AG04449 (cell line): ENCODE data around the gene GPHA2.

Source experiments
- CTCF ChIA-PET: fragments of 350-600 bp; formaldehyde crosslinking; extraction: SDS; loops from one replicate; lab custom pipeline; 2021; ENCODE audit warnings: antibody characterized with exemption; lab: Yijun Ruan, JAX
- POLR2A ChIA-PET: fragments of 400-600, 350-600 bp; formaldehyde crosslinking; extraction: SDS; loops from one replicate; lab custom pipeline; 2020; ENCODE audit warnings: antibody characterized with exemption, inconsistent platforms; lab: Yijun Ruan, JAX
- DNase-seq: peaks from one replicate; pipeline ENCODE4 v3.0.0-alpha.2; 2010; ENCODE audit warnings: low read depth, low spot score
- H3K4me3 ChIP-seq: 2 replicates; pipeline ENCODE4 v1.5.1; 2011; ENCODE audit warnings: low read depth, mild to moderate bottlenecking, control low read depth, low read length
- CTCF ChIP-seq: IDR thresholded peaks from one replicate; pipeline ENCODE4 v1.5.1; 2011; ENCODE audit warnings: mild to moderate bottlenecking, moderate library complexity, low read length, control low read depth, inconsistent platforms; ENCODE audit not compliant: insufficient read depth; ENCODE audit errors: missing control alignments

Gene GPHA2

GRCh38 chr11:64926689-64927088 lies 9.0 kb downstream of the GPHA2 start:
- no peak overlapping the region for H3K4me3 ChIP-seq
- ChIA-PET POLR2A (interaction anchor here (0.6 to 1.2 kb wide), 2 partner anchors 9 to 123 kb away, joined by 3 read pairs; partner anchors contain the start of gene GPHA2), CTCF (interaction anchor here (0.6 to 2.4 kb wide), 8 partner anchors 9 to 88 kb away, joined by 3 to 8 read pairs (median 4); partner anchors contain the start of genes ARL2 and GPHA2)
- TF ChIP-seq CTCF = no peak
- DNase-seq = no peak

- peak overlapping the region; percentile 81 for H3K4me3 ChIP-seq
- no peak for TF ChIP-seq CTCF
- POLR2A ChIA-PET = interaction anchor here (1.5 kb wide), 1 partner anchor 10 kb away, joined by 8 read pairs; the partner anchor contains the start of gene GPHA2
- CTCF ChIA-PET = interaction anchor here (0.6 to 2.4 kb wide), 9 partner anchors 8 to 404 kb away, joined by 3 to 8 read pairs (median 3); partner anchors contain the start of genes ARL2 and GPHA2
- DNase-seq = no peak
These were observed 9.9 kb downstream of the GPHA2 start for GRCh38 chr11:64925536-64926436.

GRCh38 chr11:64924910-64925284 lies 10.8 kb downstream of the GPHA2 start:
- ChIA-PET CTCF (interaction anchor here (0.6 to 1.7 kb wide), 9 partner anchors 8 to 194 kb away, joined by 3 to 5 read pairs (median 3); partner anchors contain the start of gene GPHA2), POLR2A (interaction anchor here (0.5 to 1.5 kb wide), 5 partner anchors 9 to 117 kb away, joined by 3 to 8 read pairs (median 4); partner anchors contain the start of gene GPHA2)
- no peak for TF ChIP-seq CTCF
- DNase-seq = no peak
- H3K4me3 ChIP-seq = peak overlapping the region; percentile 81

- H3K4me3 ChIP-seq = peak within 1 kb of the TSS; percentile 81
- peak; percentile 72 for DNase-seq
- ChIA-PET CTCF (interaction anchor here (0.6 to 2.4 kb wide), 10 partner anchors 9 to 194 kb away, joined by 3 to 7 read pairs (median 4); no protein-coding TSS in a partner anchor), POLR2A (interaction anchor here (0.5 to 1.5 kb wide), 7 partner anchors 9 to 518 kb away, joined by 3 to 8 read pairs (median 3); partner anchors contain the start of gene GPHA2)
- no peak for TF ChIP-seq CTCF
These were observed 11.5 kb downstream of the GPHA2 start, which contains the start of gene PPP2R5B for GRCh38 chr11:64923944-64924909. PPP2R5B (plus strand) TSS chr11:64924689; CDS start chr11:64925735, 1,046 bp downstream.

GRCh38 chr11:64923151-64923661 lies 12.5 kb downstream of the GPHA2 start:
- ChIA-PET POLR2A (interaction anchor here (0.6 kb wide), 1 partner anchor 28 kb away, joined by 3 read pairs; no protein-coding TSS in a partner anchor), CTCF (interaction anchor here (1.0 to 2.4 kb wide), 4 partner anchors 14 to 90 kb away, joined by 3 to 7 read pairs (median 4); no protein-coding TSS in a partner anchor)

More at GRCh38 chr11:64923151-64923661, 12.5 kb downstream of the GPHA2 start:
- DNase-seq = no peak
- TF ChIP-seq CTCF = no peak
- H3K4me3 ChIP-seq = no peak overlapping the region
